Epidermal melanocyte (primary cell): Measurements from ENCODE around the gene ACTR8.
"Not testable (repeated sequence)": the region's sequence is repeated elsewhere in the genome, so short reads cannot be mapped to it uniquely, and the experiment has no call there.

Experiments
- DNase-seq: peaks from one replicate; pipeline ENCODE4 v3.0.0; 2011; ENCODE audit warnings: low spot score; ENCODE audit not compliant: insufficient read length

Gene ACTR8

GRCh38 chr3:53881691-53882593 lies at the start of gene ACTR8:
TSS of gene ACTR8 (minus strand) at chr3:53882152. CDS start at chr3:53882101, 51 bp downstream.
- peak; percentile 57 for DNase-seq

- DNase-seq = not testable (repeated sequence)
Observed at GRCh38 chr3:53927208-53927872, 45.4 kb upstream of the ACTR8 start.

- no peak for DNase-seq
Observed at GRCh38 chr3:53921296-53921695, 39.3 kb upstream of the ACTR8 start.

GRCh38 chr3:53919741-53920140 lies 37.8 kb upstream of the ACTR8 start:
- no peak for DNase-seq

- no peak for DNase-seq
Observed at GRCh38 chr3:53913401-53913800, 31.4 kb upstream of the ACTR8 start.

GRCh38 chr3:53902711-53903110 lies 20.8 kb upstream of the ACTR8 start:
- DNase-seq = no peak

- DNase-seq = no peak
Observed at GRCh38 chr3:53902067-53902466, 20.1 kb upstream of the ACTR8 start.

GRCh38 chr3:53900666-53901331 lies 18.8 kb upstream of the ACTR8 start:
- DNase-seq = no peak

GRCh38 chr3:53899750-53900149 lies 17.8 kb upstream of the ACTR8 start:
- no peak for DNase-seq

GRCh38 chr3:53892286-53892637 lies 10.3 kb upstream of the ACTR8 start:
- no peak for DNase-seq

- DNase-seq = peak; percentile 85
Observed at GRCh38 chr3:53891497-53892285, 9.7 kb upstream of the ACTR8 start, which contains the start of gene SELENOK. TSS of gene SELENOK (minus strand) at chr3:53891859.

GRCh38 chr3:53890726-53891475 lies 8.9 kb upstream of the ACTR8 start:
- DNase-seq = no peak

- DNase-seq = no peak
Observed at GRCh38 chr3:53888232-53888631, 6.3 kb upstream of the ACTR8 start.

GRCh38 chr3:53887446-53887845 lies 5.5 kb upstream of the ACTR8 start:
- DNase-seq = no peak

GRCh38 chr3:53885239-53885638 lies 3.3 kb upstream of the ACTR8 start:
- no peak for DNase-seq

- no peak for DNase-seq
Observed at GRCh38 chr3:53884623-53885022, 2.7 kb upstream of the ACTR8 start.

GRCh38 chr3:53883008-53883407 lies 1.1 kb upstream of the ACTR8 start:
- DNase-seq = no peak

GRCh38 chr3:53880396-53881345 lies 1.3 kb downstream of the ACTR8 start:
- no peak for DNase-seq

- no peak for DNase-seq
Observed at GRCh38 chr3:53865732-53866499, 16.0 kb downstream of the ACTR8 start.
